NB4 (cell line): ENCODE results near the gene USP30.

Experiments
- DNase-seq: peaks from one replicate; pipeline ENCODE4 v3.0.0; 2010; ENCODE audit warnings: low read depth
- H3K4me3 ChIP-seq: one replicate; pipeline ENCODE4 v1.5.1; 2011; ENCODE audit warnings: mild to moderate bottlenecking, low read depth, low read length, moderate library complexity
- CTCF ChIP-seq: IDR thresholded peaks from one replicate; pipeline ENCODE4 v1.5.1; 2012; ENCODE audit warnings: low read depth, low read length
- MYC ChIP-seq: IDR thresholded peaks from 2 replicates; pipeline ENCODE4 v1.6.1; 2011; ENCODE audit warnings: low read depth, low read length
- POLR2A ChIP-seq: IDR thresholded peaks from 2 replicates; pipeline ENCODE4 v1.6.1; 2011; ENCODE audit warnings: mild to moderate bottlenecking; ENCODE audit not compliant: insufficient read length; ENCODE audit errors: extremely low read depth
- TF ChIP-seq, protein P1 (sequence below): IDR thresholded peaks from 2 replicates; pipeline ENCODE4 v1.6.1; 2011; ENCODE audit warnings: low read depth, low read length

Gene USP30

DNA sequence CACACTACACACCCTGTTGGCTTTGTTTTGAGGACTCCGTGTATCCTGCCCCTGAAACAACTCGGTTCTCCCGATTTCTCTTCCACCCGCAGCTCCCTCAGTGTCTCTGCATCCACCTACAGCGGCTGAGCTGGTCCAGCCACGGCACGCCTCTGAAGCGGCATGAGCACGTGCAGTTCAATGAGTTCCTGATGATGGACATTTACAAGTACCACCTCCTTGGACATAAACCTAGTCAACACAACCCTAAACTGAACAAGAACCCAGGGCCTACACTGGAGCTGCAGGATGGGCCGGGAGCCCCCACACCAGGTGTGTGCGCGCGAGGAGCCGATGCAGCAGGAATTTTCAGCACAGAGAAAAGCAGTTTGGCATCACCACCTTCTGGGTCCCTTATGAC is 30.4 kb downstream of the USP30 start:
- no peak for DNase-seq
- no peak overlapping the region for H3K4me3 ChIP-seq
- no peak for TF ChIP-seq CTCF
- TF ChIP-seq POLR2A: no peak
- TF ChIP-seq, protein P1, sequence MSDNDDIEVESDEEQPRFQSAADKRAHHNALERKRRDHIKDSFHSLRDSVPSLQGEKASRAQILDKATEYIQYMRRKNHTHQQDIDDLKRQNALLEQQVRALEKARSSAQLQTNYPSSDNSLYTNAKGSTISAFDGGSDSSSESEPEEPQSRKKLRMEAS: no peak

- DNase-seq: no peak
- H3K4me3 ChIP-seq: no peak overlapping the region
- TF ChIP-seq MYC (no peak), POLR2A (no peak), CTCF (no peak)
- TF ChIP-seq, protein P1: no peak
Observed at GRCh38 chr12:109084425-109084824, 32.0 kb downstream of the USP30 start.

DNA sequence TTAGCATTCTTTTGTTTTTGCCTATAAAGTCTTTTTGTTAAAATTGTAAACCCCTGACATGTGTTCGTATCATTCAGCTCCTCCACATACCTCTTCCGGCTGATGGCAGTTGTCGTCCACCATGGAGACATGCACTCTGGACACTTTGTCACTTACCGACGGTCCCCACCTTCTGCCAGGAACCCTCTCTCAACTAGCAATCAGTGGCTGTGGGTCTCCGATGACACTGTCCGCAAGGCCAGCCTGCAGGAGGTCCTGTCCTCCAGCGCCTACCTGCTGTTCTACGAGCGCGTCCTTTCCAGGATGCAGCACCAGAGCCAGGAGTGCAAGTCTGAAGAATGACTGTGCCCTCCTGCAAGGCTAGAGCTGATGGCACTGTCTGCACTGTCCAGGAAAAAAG is 33.2 kb downstream of the USP30 start:
- no peak overlapping the region for H3K4me3 ChIP-seq
- TF ChIP-seq, protein P1: no peak
- TF ChIP-seq MYC: no peak
- no peak for TF ChIP-seq POLR2A
- no peak for TF ChIP-seq CTCF
- no peak for DNase-seq

DNA sequence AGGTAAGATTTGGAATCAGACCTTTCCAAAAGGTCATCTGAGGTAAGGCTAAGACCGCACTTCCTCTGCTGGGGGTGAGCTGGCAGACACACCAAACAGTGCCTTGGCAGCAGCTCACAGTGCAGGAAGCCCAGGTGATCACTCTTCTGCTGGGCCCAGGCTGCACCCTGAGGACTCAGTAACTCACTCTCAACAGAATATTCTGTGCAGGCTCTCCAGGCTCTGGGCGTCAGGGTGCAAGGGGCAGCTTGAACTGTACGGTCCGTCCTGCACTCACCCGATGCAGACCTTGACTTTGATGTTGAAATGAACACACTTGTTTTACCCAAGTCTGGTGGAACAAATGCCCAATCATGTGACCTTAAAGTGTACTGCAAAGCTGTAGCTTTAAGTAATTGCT is 34.9 kb downstream of the USP30 start:
- no peak for TF ChIP-seq CTCF
- TF ChIP-seq, protein P1: no peak
- DNase-seq: no peak
- no peak overlapping the region for H3K4me3 ChIP-seq

GRCh38 chr12:109088818-109089217 is 36.4 kb downstream of the USP30 start:
- H3K4me3 ChIP-seq: no peak overlapping the region
- no peak for DNase-seq
- no peak for TF ChIP-seq POLR2A
- no peak for TF ChIP-seq CTCF
- no peak for TF ChIP-seq MYC
- TF ChIP-seq, protein P1: no peak

DNA sequence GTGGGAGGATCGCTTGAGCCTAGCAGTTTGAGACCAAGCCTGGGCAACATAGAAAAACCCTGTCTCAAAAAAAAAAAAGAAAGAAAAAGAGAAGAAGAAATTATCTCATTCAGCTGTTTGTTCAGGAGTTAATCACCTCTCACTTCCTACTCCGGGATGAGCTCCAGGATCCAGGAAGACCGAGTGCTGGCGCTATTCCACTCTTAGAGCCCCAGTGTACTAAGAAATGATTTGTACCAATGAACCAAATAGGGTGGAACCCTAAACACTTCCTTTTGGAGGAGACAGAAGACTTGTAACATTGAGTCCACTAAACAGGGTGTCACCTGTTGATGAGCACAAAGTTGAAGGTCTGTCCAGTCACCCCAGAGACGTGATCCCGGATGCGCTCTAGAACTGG is 37.3 kb downstream of the USP30 start:
- TF ChIP-seq, protein P1: no peak
- TF ChIP-seq MYC: no peak
- TF ChIP-seq POLR2A: no peak
- TF ChIP-seq CTCF: no peak
- no peak overlapping the region for H3K4me3 ChIP-seq
- no peak for DNase-seq
